GM19351 (cell line): ENCODE data around the gene ACACA.
"Not testable (repeated sequence)": the region's sequence is repeated elsewhere in the genome, so short reads cannot be mapped to it uniquely, and the experiment has no call there.

Experiments
- ATAC-seq: cut with Tn5 transposase; IDR thresholded peaks from one replicate; pipeline ENCODE4 v1.9.1; 2021; ENCODE audit warnings: mild to moderate bottlenecking, moderate library complexity; ENCODE audit not compliant: unreplicated experiment

The ACACA gene

DNA sequence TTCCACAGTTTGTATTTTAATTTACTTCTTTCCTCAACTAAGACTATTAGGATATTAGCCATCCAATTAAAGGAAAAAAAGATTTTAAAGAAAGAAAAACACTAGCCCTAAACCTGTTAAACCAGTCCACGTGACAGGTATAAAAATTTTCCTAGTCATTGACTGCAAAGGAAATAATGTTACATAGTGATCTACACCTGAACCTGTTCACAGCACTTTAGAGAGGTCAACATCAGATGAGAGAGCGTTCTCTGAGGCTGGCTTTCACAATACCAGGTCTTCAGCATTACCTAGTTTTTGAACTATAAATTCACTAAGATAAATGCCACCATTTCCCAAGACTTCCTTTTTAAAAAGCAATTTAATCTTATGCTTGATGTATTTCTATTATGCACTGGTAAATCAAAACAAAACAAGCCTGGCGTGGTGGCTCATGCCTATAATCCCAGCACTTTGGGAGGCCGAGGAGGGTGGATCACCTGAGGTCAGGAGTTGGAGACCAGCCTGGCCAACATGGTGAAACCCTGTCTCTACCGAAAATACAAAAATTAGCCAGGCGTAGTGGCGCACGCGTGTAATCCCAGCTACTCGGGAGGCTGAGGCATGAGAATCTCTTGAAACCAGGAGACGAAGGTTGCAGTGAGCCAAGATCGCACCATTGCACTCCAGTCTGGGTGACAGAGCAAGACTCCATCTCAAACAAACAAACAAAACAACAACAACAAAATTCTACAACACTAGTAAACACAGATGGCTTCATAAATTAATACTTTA lies 49.7 kb downstream of the ACACA start:
- ATAC-seq, result not testable (repeated sequence)

DNA sequence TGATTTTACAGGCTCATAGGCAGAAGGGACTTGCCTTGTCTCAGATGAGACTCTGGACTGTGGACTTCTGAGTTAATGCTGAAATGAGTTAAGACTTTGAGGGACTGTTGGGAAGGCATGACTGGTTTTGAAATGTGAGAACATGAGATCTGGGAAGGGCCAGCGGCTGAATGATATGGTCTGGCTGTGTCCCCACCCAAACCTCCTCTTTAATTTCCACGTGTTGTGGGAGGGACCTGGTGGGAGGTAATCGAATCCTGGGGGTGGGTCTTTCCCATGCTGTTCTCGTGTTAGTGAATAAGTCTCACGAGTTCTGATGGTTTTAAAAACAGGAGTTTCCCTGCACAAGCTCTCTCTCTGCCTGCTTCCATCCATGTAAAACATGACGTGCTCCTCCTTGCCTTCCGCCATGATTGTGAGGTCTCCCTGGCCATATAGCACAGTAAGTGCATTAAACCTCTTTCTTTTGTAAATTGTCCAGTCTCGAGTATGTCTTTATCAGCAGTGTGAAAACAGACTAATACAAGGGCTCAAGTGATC lies 59.7 kb downstream of the ACACA start:
- ATAC-seq, result not testable (repeated sequence)

DNA sequence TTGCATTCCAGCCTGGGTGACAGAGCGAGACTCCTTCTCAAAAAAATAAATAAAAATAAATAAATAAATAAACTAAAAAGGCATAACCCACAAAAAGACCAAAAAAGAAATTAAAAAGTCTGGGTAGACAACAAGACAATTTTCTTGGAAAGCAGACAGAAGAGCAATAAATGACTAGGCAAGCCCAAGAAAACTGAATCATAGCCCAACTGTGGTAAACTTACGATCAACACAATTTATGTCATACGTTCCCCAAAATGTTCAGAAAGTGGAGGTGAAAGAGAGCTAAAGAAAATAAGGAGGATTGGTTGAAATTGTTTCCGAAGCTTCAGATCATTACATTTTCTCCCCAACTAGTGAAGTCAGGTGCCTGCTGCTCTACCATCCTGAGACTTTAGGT lies 62.1 kb downstream of the ACACA start:
- ATAC-seq, result no peak

DNA sequence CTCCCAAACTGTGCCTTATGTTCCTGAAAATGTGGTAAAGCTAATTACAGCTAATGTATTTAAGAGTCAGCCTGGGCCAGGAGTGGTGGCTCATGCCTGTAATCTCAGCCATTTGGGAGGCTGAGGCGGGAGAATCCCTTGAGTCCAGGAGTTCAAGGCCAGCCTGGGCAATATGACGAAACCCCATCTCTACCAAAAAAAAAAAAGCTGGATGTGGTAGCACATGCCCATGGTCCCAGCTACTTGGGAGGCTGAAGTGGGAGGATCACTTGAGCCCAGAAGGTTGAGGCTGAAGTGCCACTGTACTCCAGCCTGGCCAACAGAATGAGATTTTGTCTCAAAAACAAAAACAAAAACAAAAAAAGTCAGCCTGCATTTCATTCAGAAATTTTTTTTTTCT lies 64.0 kb downstream of the ACACA start:
- no peak for ATAC-seq

DNA sequence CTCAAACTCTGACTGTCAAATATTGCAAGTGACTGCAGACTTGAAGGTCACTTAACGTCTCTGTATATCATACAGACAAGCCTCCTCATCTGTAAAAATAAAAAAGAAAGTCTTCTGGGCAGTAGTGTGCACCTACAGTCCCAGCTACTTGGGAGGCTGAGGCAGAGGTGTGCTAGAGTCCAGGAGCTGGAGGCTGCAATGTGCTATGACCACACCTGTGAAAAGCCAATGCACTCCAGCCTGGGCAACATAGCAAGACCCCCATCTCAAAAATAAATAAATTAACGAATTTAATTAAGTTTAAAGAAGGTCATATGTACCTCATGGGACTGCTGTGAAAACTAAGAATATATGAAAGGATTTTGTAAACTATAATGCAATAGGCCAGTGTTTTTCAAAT lies 65.8 kb downstream of the ACACA start:
- ATAC-seq, result no peak

DNA sequence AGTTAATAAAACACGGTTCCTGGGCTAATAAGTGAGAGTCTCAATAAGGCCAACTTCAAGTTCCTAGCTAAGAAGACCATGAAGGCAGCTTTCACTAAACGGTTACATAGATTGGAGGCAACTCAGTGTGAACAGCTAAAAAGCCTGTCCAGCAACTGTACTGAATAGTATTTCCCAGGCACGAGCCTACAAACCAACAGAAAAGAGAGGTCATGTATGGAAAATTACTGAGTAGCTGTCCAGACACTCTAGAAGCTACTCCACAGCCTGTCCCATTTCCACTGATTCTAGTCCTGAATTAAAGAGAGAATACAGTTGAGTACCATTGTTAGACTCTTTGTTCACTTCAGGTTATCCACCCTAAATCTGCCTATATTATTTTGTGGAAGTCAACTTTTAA lies 67.3 kb downstream of the ACACA start:
- no peak for ATAC-seq

DNA sequence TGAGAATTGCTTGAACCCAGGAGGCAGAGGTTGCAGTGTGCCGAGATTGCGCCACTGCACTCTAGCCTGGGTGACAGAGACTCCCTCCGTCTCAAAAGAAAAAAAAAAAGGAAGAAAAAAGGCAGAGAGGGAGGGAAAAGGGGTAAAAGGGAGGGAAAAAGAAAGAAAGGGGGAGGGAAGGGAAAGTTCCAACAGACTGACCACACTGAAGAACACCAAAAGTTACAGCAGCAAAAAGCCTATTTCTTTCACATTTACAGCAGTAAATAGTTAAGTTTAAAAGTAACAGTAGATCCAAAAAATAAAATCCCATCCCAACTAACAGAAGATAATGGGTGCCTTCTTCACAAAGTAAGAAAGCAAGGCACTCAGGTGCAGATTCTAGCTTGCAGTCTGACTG lies 67.8 kb downstream of the ACACA start:
- ATAC-seq, result no peak

DNA sequence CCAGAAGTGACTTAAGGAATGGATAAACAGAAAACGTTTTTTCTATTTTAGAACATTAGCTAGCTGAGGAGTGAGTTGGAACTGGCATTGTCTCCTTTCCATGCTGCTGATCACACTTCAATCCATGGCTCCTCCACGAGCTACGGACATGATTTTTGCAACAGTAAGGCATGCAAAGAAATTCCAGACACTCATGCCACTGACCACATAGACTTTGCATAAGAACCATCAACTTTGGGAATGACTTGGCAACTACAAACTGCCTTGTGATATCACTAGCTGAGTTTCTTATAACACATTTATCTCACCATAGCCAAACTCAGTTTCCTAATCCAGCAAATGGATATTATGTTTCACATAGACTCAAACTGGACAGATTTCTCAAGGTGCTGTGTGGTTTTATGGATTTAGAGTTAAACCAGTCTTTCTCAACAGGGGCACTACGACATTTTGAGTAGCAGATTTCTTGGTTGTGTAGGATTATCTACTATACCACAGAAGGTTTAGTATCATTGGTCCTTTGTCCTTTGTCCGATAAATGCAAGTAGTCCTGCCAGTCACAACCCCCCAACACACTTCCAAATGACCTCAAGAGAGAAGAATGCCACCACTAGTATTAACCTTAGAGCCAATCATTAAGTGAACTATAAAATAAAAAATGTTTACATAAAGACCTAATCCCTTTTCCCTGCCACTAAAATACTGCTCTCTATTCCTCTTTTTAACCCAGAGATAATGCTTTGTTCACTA lies 79.1 kb downstream of the ACACA start:
- no peak for ATAC-seq

DNA sequence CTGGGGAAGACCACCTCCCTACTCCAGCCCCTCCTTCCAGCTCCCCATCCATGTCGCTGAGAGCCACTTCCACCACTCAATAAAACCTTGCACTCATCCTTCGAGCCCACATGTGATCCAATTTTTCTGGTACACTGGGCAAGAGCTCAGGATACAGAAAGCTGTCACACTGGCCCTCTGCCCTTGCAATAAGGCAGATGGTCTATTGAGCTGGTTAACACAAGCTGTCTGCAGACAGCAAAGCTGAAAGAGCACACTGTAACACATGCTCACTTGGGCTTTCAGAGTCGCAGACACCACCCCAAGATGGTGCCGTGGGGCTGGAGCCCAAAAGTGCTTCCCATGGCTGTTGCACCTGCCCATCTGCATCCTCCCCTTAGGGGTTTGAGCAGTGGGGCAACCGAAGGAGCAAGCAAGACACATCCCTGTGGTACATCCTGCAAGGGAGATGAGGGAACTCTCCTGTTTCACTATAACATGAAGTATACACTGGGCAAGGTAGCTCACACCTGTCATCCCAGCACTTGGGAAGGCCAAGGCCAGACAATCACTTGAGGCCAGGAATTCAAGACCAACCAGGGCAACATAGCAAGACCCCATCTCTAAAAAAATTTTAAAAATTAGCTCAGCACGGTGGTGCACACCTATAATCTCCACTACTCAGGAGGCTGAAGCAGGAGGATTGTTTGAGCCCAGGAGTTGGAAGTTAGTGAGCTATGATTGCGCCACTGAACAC lies 83.6 kb downstream of the ACACA start:
- ATAC-seq, result no peak

DNA sequence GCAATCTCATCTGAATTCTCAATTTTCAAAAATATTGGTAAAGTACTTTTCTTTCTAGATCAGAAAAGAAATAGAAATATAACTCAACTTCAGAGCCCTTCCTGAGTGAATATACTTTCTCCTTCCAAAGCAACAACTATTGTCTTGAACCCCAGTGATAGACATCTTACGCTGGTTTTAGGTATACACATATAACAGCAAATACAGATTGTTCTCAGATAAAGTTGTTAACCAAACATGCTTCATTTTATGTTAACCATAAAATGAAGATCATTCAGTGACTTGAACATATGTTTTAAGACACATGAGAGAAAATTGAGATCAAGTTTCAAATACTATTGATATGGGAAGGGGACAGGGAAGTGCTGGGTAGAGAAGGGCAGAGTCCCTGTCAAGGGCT lies 84.5 kb downstream of the ACACA start:
- no peak for ATAC-seq

DNA sequence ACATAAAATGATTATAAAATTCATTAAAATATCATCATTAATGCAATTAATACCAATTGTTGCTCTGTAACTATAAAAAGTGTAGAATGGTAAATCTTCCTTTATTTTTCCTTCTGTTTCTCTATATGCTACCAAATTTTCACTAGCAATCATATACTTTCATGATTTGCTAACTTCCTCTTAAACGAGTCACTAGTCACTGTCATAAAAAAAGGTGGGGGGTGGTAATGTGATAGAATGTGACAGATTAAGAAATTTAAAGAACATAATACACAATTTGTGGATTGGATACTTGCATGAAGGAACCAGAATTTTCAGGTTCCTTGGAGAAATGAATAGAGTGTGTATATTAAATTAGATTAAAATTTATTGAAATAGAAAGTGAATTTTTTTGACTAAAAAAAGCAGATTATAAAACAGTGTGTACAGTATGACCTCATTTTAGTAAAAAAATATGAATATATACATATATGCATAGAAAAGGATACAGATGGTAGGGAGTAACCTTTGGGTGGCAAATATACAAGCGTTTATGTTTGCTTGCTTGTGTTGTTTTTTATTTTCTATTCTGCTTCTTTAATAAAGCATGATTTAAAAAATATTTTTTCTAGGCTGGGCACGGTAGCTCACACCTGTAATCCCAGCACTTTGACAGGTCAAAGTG lies 87.6 kb downstream of the ACACA start:
- ATAC-seq, result no peak

DNA sequence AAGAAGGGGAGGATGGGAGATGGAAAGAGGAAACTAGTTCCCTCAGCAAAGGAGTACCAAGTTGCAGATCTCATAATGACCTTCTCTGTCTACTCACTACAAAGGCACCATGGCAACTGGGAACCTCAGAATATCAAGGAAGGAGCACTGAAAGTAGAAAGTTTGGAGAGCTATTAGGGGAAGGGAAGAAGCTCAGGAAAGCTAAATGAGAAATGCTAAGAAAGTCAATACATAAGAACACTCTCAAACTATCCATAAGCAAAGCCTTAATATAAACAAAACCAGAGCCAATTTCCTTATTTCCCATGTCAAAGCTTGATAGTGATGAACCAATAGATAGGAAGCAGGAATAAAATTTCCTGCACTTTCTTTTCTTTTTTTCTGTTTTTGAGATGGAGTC lies 88.8 kb downstream of the ACACA start:
- no peak for ATAC-seq

DNA sequence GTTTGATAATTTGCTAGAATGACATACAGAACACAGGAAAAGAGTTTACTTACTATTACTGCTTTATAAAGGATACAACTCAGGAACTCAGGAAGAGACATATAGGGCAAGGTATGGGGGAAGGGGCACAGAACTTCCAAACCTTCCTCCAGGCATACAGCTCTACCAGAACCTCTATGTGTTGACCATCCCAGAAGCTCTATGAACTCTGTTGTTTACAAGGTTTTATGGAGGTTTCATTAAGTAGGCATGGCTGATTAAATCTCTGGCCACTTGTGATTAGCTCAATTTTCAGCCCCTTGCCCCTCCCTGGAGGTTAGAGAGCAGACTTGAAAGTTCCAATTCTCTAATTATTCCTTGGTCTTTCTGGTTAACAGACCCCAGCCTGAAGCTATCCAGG lies 91.0 kb downstream of the ACACA start:
- no peak for ATAC-seq

DNA sequence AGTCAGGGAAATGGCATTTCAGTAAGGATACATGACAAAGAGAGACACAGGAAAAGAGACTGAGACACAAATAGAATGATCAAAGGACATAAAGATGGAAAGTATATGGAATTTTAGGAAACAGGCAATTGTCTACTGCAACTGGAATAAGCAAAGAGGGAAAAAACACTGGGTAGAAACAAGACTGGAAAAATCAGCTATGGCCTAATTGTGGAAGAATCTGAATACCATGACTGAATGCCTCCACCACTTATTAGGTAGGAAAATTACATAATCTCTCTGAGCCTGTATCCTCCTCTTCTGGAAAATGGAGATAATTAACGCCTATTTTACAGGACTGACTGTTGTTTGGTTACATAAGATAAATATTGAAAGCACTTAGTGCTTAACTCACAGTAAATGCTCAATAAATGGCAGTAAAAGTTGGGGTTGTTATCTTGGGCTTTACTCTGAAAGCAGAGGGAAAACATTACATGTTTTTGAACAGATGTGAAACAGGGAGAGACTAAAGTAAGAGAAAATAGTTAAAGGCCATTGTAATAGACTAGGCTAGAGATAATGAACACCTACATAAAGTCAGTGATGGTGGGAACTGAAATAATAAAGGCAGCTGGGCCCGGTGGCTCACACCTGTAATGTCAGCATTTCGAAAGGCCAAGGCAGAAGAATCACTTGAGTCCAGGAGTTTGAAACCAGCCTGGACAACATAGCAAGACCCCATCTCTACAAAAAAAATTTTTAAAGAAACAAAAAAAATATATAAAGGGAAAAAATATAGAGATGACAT lies 94.3 kb downstream of the ACACA start:
- no peak for ATAC-seq

DNA sequence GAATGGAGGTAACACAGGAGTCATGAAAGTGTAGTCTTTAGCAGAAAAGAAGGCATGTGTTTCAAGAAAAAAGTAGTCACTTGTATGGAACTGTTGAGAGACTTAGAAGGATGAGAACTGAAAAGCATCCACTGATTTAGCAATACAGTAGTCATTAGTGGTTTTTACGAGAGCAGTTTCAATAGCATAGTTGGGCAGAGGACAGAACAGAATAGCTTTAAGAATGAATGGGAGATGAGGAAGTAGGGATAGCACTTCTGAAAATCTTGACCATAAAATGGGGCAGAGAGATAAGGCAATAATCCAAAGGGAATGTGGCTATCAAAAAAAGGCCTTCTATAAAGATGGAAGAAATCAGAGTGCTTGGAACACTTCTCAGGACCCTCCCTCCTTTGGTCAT lies 95.7 kb downstream of the ACACA start:
- ATAC-seq, result no peak

DNA sequence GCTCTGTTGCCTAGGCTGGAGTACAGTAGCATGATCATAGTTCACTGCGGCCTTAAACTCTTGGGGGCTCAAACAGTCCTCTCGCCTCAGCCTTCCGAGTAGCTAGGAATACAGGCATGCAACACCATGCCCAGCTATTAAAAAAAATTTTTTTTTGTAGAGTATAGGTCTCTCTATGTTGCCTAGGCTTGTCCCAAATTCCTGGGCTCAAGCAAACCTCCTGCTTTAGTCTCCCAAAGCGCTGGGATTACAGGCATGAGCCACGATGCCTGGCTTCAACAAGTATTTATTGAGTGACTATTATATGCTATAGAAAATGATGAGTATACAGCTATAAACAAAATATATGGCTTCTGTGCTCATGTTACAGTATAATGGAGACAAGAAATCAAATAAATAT lies 97.6 kb downstream of the ACACA start:
- ATAC-seq, result no peak

DNA sequence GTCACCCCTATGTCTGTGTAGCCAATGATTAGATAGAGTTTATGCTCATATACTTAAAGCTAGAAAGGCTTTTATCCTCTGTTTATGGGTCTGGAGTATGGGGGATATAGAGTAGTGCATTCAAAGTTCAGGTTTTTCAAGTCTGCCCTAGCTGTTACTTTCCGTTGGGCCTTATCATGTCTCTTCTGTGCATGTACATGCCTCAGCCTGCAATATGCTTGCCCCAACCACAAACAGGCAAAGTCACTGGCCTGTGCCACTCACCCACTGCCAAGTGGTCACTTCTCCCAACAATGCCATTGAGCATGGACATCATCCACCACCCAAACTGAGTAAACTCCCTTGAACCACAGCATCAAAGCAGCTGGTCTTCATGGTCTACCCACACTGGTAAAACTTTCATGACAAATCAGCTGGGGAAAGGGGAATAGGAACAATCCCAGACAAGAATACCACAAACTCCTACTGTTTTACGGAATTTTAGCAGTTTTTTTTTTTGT lies 101.2 kb downstream of the ACACA start:
- ATAC-seq, result no peak

DNA sequence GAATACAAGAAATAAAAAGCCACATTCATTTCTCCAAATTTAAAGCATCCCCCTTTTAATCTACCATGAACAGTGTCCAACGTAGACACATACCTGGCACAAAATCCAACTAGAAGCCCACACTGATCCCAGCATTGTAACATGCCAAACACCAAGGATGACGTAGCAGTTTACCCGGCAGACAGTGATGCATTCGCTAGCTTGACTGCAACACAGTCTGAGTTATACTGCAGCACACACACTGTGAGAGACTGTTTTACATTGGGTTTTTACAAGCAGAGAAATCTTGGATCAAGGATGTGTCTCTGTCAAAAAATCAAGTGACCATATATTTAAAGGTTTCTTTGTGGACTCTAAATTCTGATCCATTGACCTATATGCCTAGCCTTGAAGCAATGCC lies 105.3 kb downstream of the ACACA start:
- ATAC-seq, result no peak

DNA sequence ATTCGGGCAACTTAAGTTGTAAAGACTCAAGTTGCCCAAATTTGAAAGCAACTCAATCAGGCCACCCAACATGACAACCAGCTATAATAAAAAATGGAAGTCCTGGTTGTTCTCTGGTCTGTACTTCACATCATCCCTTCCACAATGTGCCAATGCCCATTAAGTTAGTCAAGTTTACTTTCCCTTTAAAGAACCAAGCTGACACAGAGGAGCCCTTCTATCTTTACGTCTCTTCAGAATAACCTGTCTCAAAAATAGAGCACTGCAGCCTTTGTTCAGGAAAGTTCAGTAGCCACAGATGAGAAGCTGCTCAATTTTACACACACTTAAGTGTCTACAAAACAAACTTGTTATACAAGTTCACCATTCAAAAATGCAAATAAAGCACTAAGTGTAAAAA lies 106.0 kb downstream of the ACACA start:
- no peak for ATAC-seq
